GM21576 (cell line): ENCODE results near the gene ATP9A.
"Not testable (repeated sequence)": the region's sequence is repeated elsewhere in the genome, so short reads cannot be mapped to it uniquely, and the experiment has no call there.

Experiments used
- ATAC-seq: cut with Tn5 transposase; IDR thresholded peaks from one replicate; pipeline ENCODE4 v1.9.1; 2021; ENCODE audit warnings: mild to moderate bottlenecking, moderate library complexity; ENCODE audit not compliant: unreplicated experiment

ATP9A gene

GRCh38 chr20:51728737-51729136, 39.5 kb downstream of the ATP9A start:
- no peak for ATAC-seq

GRCh38 chr20:51727872-51728271, 40.3 kb downstream of the ATP9A start:
- ATAC-seq: no peak

- ATAC-seq: no peak
These were observed 42.5 kb downstream of the ATP9A start for GRCh38 chr20:51725584-51726176.

- not testable (repeated sequence) for ATAC-seq
These were observed 45.2 kb downstream of the ATP9A start for GRCh38 chr20:51723026-51723425.

- ATAC-seq: not testable (repeated sequence)
These were observed 45.9 kb downstream of the ATP9A start for GRCh38 chr20:51722246-51722645.

- ATAC-seq: no peak
These were observed 47.3 kb downstream of the ATP9A start for GRCh38 chr20:51720854-51721253.

- ATAC-seq: no peak
These were observed 47.8 kb downstream of the ATP9A start for GRCh38 chr20:51720384-51720783.

GRCh38 chr20:51715856-51716185, 52.4 kb downstream of the ATP9A start:
- ATAC-seq: no peak

GRCh38 chr20:51715163-51715855, 52.9 kb downstream of the ATP9A start:
- ATAC-seq: no peak

GRCh38 chr20:51713213-51713598, 55.0 kb downstream of the ATP9A start:
- no peak for ATAC-seq

GRCh38 chr20:51712501-51713212, 55.5 kb downstream of the ATP9A start:
- ATAC-seq: no peak

- ATAC-seq: no peak
These were observed 56.8 kb downstream of the ATP9A start for GRCh38 chr20:51711426-51711825.

- ATAC-seq: no peak
These were observed 57.8 kb downstream of the ATP9A start for GRCh38 chr20:51710361-51710894.

GRCh38 chr20:51705400-51705799, 62.8 kb downstream of the ATP9A start:
- no peak for ATAC-seq

- ATAC-seq: no peak
These were observed 64.5 kb downstream of the ATP9A start for GRCh38 chr20:51703400-51704287.

GRCh38 chr20:51702556-51702955, 65.6 kb downstream of the ATP9A start:
- no peak for ATAC-seq

- no peak for ATAC-seq
These were observed 67.3 kb downstream of the ATP9A start for GRCh38 chr20:51700809-51701285.

GRCh38 chr20:51698252-51698651, 69.9 kb downstream of the ATP9A start:
- no peak for ATAC-seq

- ATAC-seq: no peak
These were observed 70.9 kb downstream of the ATP9A start for GRCh38 chr20:51697096-51697826.
